ENCODE measurements around the gene CFAP221.

The CFAP221 gene

GRCh38 chr2:119703526-119703925 lies 159.3 kb downstream of the CFAP221 start:
- no peak for DNase-seq

- no peak for DNase-seq
These were observed 160.4 kb downstream of the CFAP221 start for GRCh38 chr2:119704670-119705120.

DNA sequence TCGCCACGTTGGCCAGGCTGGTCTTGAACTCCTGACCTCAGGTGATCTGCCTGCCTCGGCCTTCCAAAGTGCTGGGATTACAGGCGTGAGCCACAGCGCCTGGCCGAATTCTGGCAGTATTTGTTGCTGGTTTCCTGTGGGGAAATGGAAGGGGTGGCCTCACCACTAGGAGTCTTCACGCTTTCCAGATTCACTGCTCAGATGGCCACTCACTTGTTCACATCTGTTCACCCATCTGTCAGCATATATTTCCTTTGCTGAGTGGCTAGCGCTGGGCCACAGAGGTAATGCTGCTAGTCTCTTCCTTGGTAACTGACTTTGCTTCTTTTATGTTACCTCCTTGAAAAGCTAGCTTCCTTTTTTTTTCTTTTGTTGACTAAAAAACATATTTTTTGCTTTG lies 162.0 kb downstream of the CFAP221 start:
- DNase-seq = no peak

Measured in stimulated activated CD4-positive, alpha-beta T cell treated with anti-CD3 and anti-CD28 coated beads, Interleukin-4, amount 100 ng/mL, for 1 hour (primary cell).